Liver (tissue), 2 donors: ENCODE results near the gene DLK1.

Source experiments
- TF ChIP-seq, protein P1 (sequence below): fragments of 150-350 bp; IDR thresholded peaks from 2 replicates; pipeline ENCODE4 v1.5.1; 2017; ENCODE audit warnings: improper control_type of control experiment, low read depth, low read length; ENCODE audit not compliant: missing input control
- TF ChIP-seq, protein P2 (sequence below): IDR thresholded peaks from 2 replicates; pipeline ENCODE4 v1.6.1; 2016; ENCODE audit warnings: antibody characterized with exemption, mild to moderate bottlenecking
- donor health status: healthy.

DNA sequence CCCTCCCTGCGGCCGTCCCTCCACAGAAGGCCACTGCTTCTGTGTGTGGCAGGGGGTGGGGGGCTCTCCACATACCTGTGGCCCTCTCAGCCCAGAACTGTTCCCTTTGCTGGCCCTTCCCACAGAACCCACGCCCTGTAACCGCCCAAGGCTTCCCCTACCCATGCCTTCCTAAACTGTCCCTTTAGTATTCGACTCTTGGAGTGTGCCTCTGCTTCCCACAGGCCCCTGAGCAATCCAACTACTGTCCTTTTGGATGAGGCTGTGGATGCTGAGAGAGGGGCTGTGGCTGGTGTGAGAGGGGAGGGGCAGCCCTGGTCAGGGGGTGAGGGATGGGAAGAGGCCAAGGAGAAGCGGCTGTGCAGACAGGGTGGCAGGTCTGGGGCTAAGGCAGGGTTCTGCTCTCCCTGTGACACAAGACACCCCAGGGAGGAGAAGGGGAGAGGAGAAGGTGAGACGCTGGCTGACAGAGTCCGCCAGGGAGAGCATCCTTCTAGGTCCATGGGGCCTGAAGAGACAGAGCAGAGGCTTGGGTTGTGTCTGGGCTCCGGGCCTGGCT lies 46.0 kb downstream of the DLK1 start:
- TF ChIP-seq, protein P1, sequence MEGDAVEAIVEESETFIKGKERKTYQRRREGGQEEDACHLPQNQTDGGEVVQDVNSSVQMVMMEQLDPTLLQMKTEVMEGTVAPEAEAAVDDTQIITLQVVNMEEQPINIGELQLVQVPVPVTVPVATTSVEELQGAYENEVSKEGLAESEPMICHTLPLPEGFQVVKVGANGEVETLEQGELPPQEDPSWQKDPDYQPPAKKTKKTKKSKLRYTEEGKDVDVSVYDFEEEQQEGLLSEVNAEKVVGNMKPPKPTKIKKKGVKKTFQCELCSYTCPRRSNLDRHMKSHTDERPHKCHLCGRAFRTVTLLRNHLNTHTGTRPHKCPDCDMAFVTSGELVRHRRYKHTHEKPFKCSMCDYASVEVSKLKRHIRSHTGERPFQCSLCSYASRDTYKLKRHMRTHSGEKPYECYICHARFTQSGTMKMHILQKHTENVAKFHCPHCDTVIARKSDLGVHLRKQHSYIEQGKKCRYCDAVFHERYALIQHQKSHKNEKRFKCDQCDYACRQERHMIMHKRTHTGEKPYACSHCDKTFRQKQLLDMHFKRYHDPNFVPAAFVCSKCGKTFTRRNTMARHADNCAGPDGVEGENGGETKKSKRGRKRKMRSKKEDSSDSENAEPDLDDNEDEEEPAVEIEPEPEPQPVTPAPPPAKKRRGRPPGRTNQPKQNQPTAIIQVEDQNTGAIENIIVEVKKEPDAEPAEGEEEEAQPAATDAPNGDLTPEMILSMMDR: no peak
- TF ChIP-seq, protein P2, sequence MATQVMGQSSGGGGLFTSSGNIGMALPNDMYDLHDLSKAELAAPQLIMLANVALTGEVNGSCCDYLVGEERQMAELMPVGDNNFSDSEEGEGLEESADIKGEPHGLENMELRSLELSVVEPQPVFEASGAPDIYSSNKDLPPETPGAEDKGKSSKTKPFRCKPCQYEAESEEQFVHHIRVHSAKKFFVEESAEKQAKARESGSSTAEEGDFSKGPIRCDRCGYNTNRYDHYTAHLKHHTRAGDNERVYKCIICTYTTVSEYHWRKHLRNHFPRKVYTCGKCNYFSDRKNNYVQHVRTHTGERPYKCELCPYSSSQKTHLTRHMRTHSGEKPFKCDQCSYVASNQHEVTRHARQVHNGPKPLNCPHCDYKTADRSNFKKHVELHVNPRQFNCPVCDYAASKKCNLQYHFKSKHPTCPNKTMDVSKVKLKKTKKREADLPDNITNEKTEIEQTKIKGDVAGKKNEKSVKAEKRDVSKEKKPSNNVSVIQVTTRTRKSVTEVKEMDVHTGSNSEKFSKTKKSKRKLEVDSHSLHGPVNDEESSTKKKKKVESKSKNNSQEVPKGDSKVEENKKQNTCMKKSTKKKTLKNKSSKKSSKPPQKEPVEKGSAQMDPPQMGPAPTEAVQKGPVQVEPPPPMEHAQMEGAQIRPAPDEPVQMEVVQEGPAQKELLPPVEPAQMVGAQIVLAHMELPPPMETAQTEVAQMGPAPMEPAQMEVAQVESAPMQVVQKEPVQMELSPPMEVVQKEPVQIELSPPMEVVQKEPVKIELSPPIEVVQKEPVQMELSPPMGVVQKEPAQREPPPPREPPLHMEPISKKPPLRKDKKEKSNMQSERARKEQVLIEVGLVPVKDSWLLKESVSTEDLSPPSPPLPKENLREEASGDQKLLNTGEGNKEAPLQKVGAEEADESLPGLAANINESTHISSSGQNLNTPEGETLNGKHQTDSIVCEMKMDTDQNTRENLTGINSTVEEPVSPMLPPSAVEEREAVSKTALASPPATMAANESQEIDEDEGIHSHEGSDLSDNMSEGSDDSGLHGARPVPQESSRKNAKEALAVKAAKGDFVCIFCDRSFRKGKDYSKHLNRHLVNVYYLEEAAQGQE: no peak
